HepG2 (cell line): ENCODE data around the gene CCDC50. TPM values are rescaled to one million over a fixed set of nuclear protein-coding genes. Genes with fewer than 3 reads are reported as not detected.

Source experiments
- ATAC-seq: fragments of 200-7000 bp; cut with Tn5 transposase; 3 replicates; pipeline ENCODE4 v1.9.1; 2020; ENCODE audit warnings: mild to moderate bottlenecking, moderate library complexity
- BruUV-seq: library from RNA; stranded (reverse); fragments of 400-500 nt; replicated peaks from 2 replicates; lab custom pipeline; 2021; lab: Mats Ljungman, UMichigan
- CTCF ChIA-PET: fragments of 300-600 bp; formaldehyde crosslinking; extraction: SDS; loops from one replicate; lab custom pipeline; 2021; ENCODE audit warnings: low total read pairs, inconsistent platforms, low intra/inter-chr PET ratio; lab: Yijun Ruan, JAX
- POLR2A ChIA-PET: fragments of 350-600 bp; sonication (Branson Sonifier 250); formaldehyde crosslinking; loops from one replicate; lab custom pipeline; 2020; ENCODE audit warnings: antibody characterized with exemption, inconsistent platforms; lab: Yijun Ruan, JAX
- DNase-seq: peaks from one replicate; pipeline ENCODE4 v3.0.0-alpha.2; 2015; ENCODE audit warnings: low spot score
- FAIRE-seq: peaks from 3 replicates; lab custom pipeline; 2011; peaks lifted over from hg19 to GRCh38; lab: Jason Lieb, UNC
- H2AFZ ChIP-seq: one replicate; pipeline ENCODE4 v1.6.1; 2011; ENCODE audit warnings: low read length, inconsistent platforms
- H3K27ac ChIP-seq: fragments of 300-600 bp; 3 replicates; pipeline ENCODE4 v1.8.0; 2011; ENCODE audit warnings: mixed run types, mild to moderate bottlenecking, mixed read lengths, low read length, inconsistent platforms; ENCODE audit not compliant: insufficient read depth; ENCODE audit errors: extremely low read length
- H3K27me3 ChIP-seq, 2 experiments: fragments of 200-600 bp in 1 of 2; 2 replicates in 1 of 2; 3 replicates in 1 of 2; pipeline versions ENCODE4 v1.6.0 to v1.8.0; 2011; ENCODE audit warnings: low read length in 2 of 2, mild to moderate bottlenecking in 2 of 2, moderate library complexity in 2 of 2, inconsistent platforms in 1 of 2; ENCODE audit not compliant: insufficient read depth in 2 of 2, control insufficient read depth in 1 of 2
- H3K36me3 ChIP-seq, 2 experiments: fragments of 200-600 bp in 1 of 2; replicated peaks in 1 of 2; 2 replicates in 1 of 2; 3 replicates in 1 of 2; pipeline versions ENCODE4 v1.5.1 to v1.8.0; 2011; ENCODE audit warnings: low read length in 2 of 2, inconsistent platforms in 1 of 2; ENCODE audit not compliant: insufficient read depth in 2 of 2, control insufficient read depth in 1 of 2
- H3K4me1 ChIP-seq: 2 replicates; pipeline ENCODE4 v1.5.1; 2012; ENCODE audit warnings: low read length, inconsistent platforms; ENCODE audit not compliant: insufficient read depth
- H3K4me2 ChIP-seq: 2 replicates; pipeline ENCODE4 v1.6.0; 2011; ENCODE audit warnings: low read depth, low read length, inconsistent platforms
- H3K4me3 ChIP-seq, 3 experiments: fragments of 200-600 bp in 1 of 3; sonication (generic), shearing (Covaris generic) in 1 of 3; replicated peaks in 1 of 3; 2 replicates each; pipeline ENCODE4 v1.5.1; 2011 to 2016; ENCODE audit warnings: low read length in 3 of 3, inconsistent platforms in 2 of 3, low read depth in 2 of 3, mild to moderate bottlenecking in 2 of 3, control low read depth in 1 of 3, mixed read lengths in 1 of 3; ENCODE audit not compliant: insufficient read depth in 1 of 3
- H3K79me2 ChIP-seq: one replicate; pipeline ENCODE4 v1.6.1; 2011; ENCODE audit warnings: low read length, inconsistent platforms; ENCODE audit not compliant: insufficient read depth
- H3K9ac ChIP-seq: 2 replicates; pipeline ENCODE4 v1.6.0; 2011; ENCODE audit warnings: mild to moderate bottlenecking, low read depth, low read length, inconsistent platforms; ENCODE audit not compliant: insufficient read depth
- H3K9me3 ChIP-seq: 2 replicates; pipeline ENCODE4 v1.5.1; 2012; ENCODE audit warnings: mild to moderate bottlenecking, low read length
- H4K20me1 ChIP-seq: 2 replicates; pipeline ENCODE4 v1.6.0; 2011; ENCODE audit warnings: inconsistent platforms, mild to moderate bottlenecking, low read length, moderate library complexity; ENCODE audit not compliant: insufficient read depth
- GATAD2A ChIP-seq: IDR thresholded peaks from 2 replicates; pipeline ENCODE4 v1.6.1; 2016
- MEF2D ChIP-seq: sonication (generic); formaldehyde crosslinking; IDR thresholded peaks from 2 replicates; pipeline ENCODE4 v1.5.1; 2020; ENCODE audit warnings: mild to moderate bottlenecking, missing genetic modification reagents
- ONECUT2 ChIP-seq: sonication (generic); formaldehyde crosslinking; IDR thresholded peaks from 2 replicates; pipeline ENCODE4 v1.4.0; 2020; ENCODE audit warnings: missing genetic modification reagents
- PCBP1 ChIP-seq: fragments of 200-400 bp; formaldehyde crosslinking; IDR thresholded peaks from 2 replicates; pipeline ENCODE4 v1.6.1; 2017; ENCODE audit warnings: mild to moderate bottlenecking, low read depth, low read length, borderline replicate concordance
- WIZ ChIP-seq: sonication (generic); formaldehyde crosslinking; IDR thresholded peaks from 2 replicates; pipeline ENCODE4 v1.5.1; 2020; ENCODE audit warnings: mild to moderate bottlenecking, missing genetic modification reagents
- ZFYVE20 ChIP-seq: sonication (generic); formaldehyde crosslinking; IDR thresholded peaks from 2 replicates; pipeline ENCODE4 v1.8.0; 2023; ENCODE audit warnings: low read depth, mild to moderate bottlenecking, moderate library complexity, missing genetic modification reagents, borderline replicate concordance
- ZNF30 ChIP-seq: sonication (generic); formaldehyde crosslinking; IDR thresholded peaks from 2 replicates; pipeline ENCODE4 v1.5.0; 2020; ENCODE audit warnings: mild to moderate bottlenecking, missing genetic modification reagents
- ZNF333 ChIP-seq: sonication (generic); formaldehyde crosslinking; IDR thresholded peaks from 2 replicates; pipeline ENCODE4 v1.4.0; 2020; ENCODE audit warnings: mild to moderate bottlenecking, missing genetic modification reagents, borderline replicate concordance
- ZNF775 ChIP-seq: sonication (generic); formaldehyde crosslinking; IDR thresholded peaks from 2 replicates; pipeline ENCODE4 v1.4.0; 2020; ENCODE audit warnings: missing genetic modification reagents, mild to moderate bottlenecking, moderate library complexity, borderline replicate concordance
- ZNF839 ChIP-seq: sonication (generic); formaldehyde crosslinking; IDR thresholded peaks from 2 replicates; pipeline ENCODE4 v1.4.0; 2020; ENCODE audit warnings: missing genetic modification reagents, mild to moderate bottlenecking, borderline replicate concordance
- WGBS: methylation state at CpG from one replicate; pipeline ENCODE4 v1.1.6; 2017; ENCODE audit warnings: low lambda C conversion rate; 5-methylcytosine and 5-hydroxymethylcytosine counted together
- in situ Hi-C: cut with HindIII; loops from 2 replicates; pipeline ENCODE4 v1.10.0; 2017; ENCODE audit warnings: low pct_unique_long_range_greater_than_20kb; ENCODE audit not compliant: extremely low pct_ligation_motif_present
- intact Hi-C: fragments of 100-400 bp; cut with micrococcal nuclease; formaldehyde crosslinking; loops from one replicate; pipeline ENCODE4 v1.10.0; 2022; ENCODE audit not compliant: unreplicated experiment
- polyA plus RNA-seq, 8 experiments: library from polyadenylated mRNA; depleted of rRNA in 3 of 8; stranded (reverse) in 7 of 8; unstranded in 1 of 8; fragments of >200 nt; fragmentation: Illumina TruSeq in 4 of 8; extraction: Trizol in 4 of 8; gene quantifications; 2 replicates each; pipeline versions ENCODE4 v1.2.1 to v1.2.3, GENCODE V29; 2011 to 2016; ENCODE audit warnings: low read depth in 4 of 8, missing spikeins in 1 of 8, mixed read lengths in 1 of 8; ENCODE audit not compliant: insufficient read depth in 1 of 8
- total RNA-seq, 5 experiments: library from RNA; depleted of rRNA; stranded (reverse); fragments of >200 nt; fragmentation: Illumina TruSeq; extraction: Trizol; gene quantifications; 2 replicates each; pipeline ENCODE4 v1.2.3, GENCODE V29; 2016; ENCODE audit warnings: low read depth in 1 of 5
- TF ChIP-seq, protein P1 (sequence below): sonication (generic); formaldehyde crosslinking; IDR thresholded peaks from 2 replicates; pipeline ENCODE4 v1.5.0; 2020; ENCODE audit warnings: missing genetic modification reagents
- TF ChIP-seq, protein P2 (sequence below), 2 experiments: IDR thresholded peaks; 2 replicates each; pipeline ENCODE4 v1.6.1; 2011 to 2012; ENCODE audit warnings: low read length in 2 of 2, borderline replicate concordance in 1 of 2, low read depth in 1 of 2, mild to moderate bottlenecking in 1 of 2, moderate library complexity in 1 of 2
- TF ChIP-seq, protein P3 (sequence below): sonication (generic); formaldehyde crosslinking; IDR thresholded peaks from 2 replicates; pipeline ENCODE4 v1.4.0; 2020; ENCODE audit warnings: missing genetic modification reagents
- TF ChIP-seq, protein P4 (sequence below): IDR thresholded peaks from 2 replicates; pipeline ENCODE4 v1.6.1; 2012; ENCODE audit warnings: inconsistent platforms

CCDC50 gene
- total and polyA plus RNA-seq, 2 of the 13 experiments (the other 11 are each of a cell fraction or from before 2014, with no cell fraction given), result 47.6 to 66.4 TPM

DNA sequence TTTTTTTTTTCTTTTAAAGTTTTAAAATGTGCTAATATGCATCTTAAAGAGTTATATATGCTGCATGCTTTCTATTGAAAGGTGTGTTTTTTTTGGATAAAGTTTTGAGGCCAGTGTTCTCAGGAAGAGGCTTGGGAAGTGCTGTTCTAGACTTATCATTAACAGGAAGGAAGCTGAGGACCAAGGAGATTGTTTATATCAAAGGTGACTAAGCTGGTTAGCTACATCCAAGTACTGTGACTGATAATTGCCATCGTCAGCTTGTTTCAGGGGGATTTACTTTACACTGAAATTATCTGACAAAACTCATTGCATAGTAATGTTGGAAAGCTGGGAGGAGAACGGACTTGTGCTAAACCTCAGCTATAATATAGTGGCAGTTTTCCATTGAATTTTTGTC, 37.5 kb downstream of the CCDC50 start:
- TF ChIP-seq, protein P1, sequence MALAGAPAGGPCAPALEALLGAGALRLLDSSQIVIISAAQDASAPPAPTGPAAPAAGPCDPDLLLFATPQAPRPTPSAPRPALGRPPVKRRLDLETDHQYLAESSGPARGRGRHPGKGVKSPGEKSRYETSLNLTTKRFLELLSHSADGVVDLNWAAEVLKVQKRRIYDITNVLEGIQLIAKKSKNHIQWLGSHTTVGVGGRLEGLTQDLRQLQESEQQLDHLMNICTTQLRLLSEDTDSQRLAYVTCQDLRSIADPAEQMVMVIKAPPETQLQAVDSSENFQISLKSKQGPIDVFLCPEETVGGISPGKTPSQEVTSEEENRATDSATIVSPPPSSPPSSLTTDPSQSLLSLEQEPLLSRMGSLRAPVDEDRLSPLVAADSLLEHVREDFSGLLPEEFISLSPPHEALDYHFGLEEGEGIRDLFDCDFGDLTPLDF (CRISPR knock-in tag), result no peak
- TF ChIP-seq ZNF775 (no peak), GATAD2A (CRISPR knock-in tag) (no peak), ZNF30 (CRISPR knock-in tag) (no peak), ZNF333 (no peak), MEF2D (no peak), ONECUT2 (CRISPR knock-in tag) (no peak), ZNF839 (no peak), WIZ (CRISPR knock-in tag) (no peak), ZFYVE20 (CRISPR knock-in tag) (no peak), PCBP1 (no peak)
- TF ChIP-seq, protein P2, sequence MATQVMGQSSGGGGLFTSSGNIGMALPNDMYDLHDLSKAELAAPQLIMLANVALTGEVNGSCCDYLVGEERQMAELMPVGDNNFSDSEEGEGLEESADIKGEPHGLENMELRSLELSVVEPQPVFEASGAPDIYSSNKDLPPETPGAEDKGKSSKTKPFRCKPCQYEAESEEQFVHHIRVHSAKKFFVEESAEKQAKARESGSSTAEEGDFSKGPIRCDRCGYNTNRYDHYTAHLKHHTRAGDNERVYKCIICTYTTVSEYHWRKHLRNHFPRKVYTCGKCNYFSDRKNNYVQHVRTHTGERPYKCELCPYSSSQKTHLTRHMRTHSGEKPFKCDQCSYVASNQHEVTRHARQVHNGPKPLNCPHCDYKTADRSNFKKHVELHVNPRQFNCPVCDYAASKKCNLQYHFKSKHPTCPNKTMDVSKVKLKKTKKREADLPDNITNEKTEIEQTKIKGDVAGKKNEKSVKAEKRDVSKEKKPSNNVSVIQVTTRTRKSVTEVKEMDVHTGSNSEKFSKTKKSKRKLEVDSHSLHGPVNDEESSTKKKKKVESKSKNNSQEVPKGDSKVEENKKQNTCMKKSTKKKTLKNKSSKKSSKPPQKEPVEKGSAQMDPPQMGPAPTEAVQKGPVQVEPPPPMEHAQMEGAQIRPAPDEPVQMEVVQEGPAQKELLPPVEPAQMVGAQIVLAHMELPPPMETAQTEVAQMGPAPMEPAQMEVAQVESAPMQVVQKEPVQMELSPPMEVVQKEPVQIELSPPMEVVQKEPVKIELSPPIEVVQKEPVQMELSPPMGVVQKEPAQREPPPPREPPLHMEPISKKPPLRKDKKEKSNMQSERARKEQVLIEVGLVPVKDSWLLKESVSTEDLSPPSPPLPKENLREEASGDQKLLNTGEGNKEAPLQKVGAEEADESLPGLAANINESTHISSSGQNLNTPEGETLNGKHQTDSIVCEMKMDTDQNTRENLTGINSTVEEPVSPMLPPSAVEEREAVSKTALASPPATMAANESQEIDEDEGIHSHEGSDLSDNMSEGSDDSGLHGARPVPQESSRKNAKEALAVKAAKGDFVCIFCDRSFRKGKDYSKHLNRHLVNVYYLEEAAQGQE (IDR thresholded peaks at IDR 0.05; ENCODE audit: borderline replicate concordance in 1 of 2, low read depth in 1 of 2, low read length in 2 of 2), result no peak
- TF ChIP-seq, protein P3, sequence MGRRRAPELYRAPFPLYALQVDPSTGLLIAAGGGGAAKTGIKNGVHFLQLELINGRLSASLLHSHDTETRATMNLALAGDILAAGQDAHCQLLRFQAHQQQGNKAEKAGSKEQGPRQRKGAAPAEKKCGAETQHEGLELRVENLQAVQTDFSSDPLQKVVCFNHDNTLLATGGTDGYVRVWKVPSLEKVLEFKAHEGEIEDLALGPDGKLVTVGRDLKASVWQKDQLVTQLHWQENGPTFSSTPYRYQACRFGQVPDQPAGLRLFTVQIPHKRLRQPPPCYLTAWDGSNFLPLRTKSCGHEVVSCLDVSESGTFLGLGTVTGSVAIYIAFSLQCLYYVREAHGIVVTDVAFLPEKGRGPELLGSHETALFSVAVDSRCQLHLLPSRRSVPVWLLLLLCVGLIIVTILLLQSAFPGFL, result no peak
- TF ChIP-seq, protein P4, sequence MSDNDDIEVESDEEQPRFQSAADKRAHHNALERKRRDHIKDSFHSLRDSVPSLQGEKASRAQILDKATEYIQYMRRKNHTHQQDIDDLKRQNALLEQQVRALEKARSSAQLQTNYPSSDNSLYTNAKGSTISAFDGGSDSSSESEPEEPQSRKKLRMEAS, result no peak
- no peaks in the 10 kb centered on the region for H3K79me2 ChIP-seq
- H2AFZ ChIP-seq, result no peak overlapping the region
- H3K9me3 ChIP-seq, result no peaks in the 10 kb centered on the region
- in situ Hi-C loops, result no loop called here
- no peak overlapping the region for H3K4me2 ChIP-seq
- POLR2A ChIA-PET, result no interaction called here
- no peak overlapping the region for H3K9ac ChIP-seq
- ATAC-seq (no peak), DNase-seq (no peak), FAIRE-seq (no peak)
- H3K27me3 ChIP-seq, result no peaks in the 10 kb centered on the region
- H3K4me3 ChIP-seq, result no peak overlapping the region
- H3K27ac ChIP-seq, result no peak overlapping the region
- 93% methylated on average over 2 of the region's 2 CpGs for WGBS
- peaks cover 2 to 60% of the 10 kb centered on the region in 2 experiments; a peak in 4 of 5 replicates for H3K36me3 ChIP-seq
- BruUV-seq, result no TSS peak
- H3K4me1 ChIP-seq, result peaks cover 19% of the 10 kb centered on the region
- H4K20me1 ChIP-seq, result no peaks in the 10 kb centered on the region
- intact Hi-C loops, result no loop called here
- CTCF ChIA-PET, result no interaction called here
